HG03039 (cell line): Measurements from ENCODE around the gene MUC5B.
"Not testable (repeated sequence)": the region's sequence is repeated elsewhere in the genome, so short reads cannot be mapped to it uniquely, and the experiment has no call there.

Experiments
- ATAC-seq: cut with Tn5 transposase; IDR thresholded peaks from one replicate; pipeline ENCODE4 v1.9.1; 2021; ENCODE audit warnings: mild to moderate bottlenecking, moderate library complexity; ENCODE audit not compliant: unreplicated experiment

Gene MUC5B

GRCh38 chr11:1222491-1223345 lies at the start of gene MUC5B:
MUC5B (plus strand) TSS chr11:1223066; CDS start chr11:1223124, 58 bp downstream.
- no peak for ATAC-seq

- ATAC-seq, result not testable (repeated sequence)
Observed at GRCh38 chr11:1173396-1173795, 49.5 kb upstream of the MUC5B start.

- no peak for ATAC-seq
Observed at GRCh38 chr11:1174441-1175370, 48.2 kb upstream of the MUC5B start.

- ATAC-seq, result no peak
Observed at GRCh38 chr11:1175461-1176223, 47.2 kb upstream of the MUC5B start.

- no peak for ATAC-seq
Observed at GRCh38 chr11:1176224-1177019, 46.4 kb upstream of the MUC5B start.

GRCh38 chr11:1177020-1177770 lies 45.7 kb upstream of the MUC5B start:
- ATAC-seq, result no peak

GRCh38 chr11:1177771-1178090 lies 45.1 kb upstream of the MUC5B start:
- no peak for ATAC-seq

GRCh38 chr11:1178201-1178885 lies 44.5 kb upstream of the MUC5B start:
- ATAC-seq, result no peak

GRCh38 chr11:1178906-1179305 lies 44.0 kb upstream of the MUC5B start:
- ATAC-seq, result no peak

- no peak for ATAC-seq
Observed at GRCh38 chr11:1179641-1180040, 43.2 kb upstream of the MUC5B start.

GRCh38 chr11:1180171-1180570 lies 42.7 kb upstream of the MUC5B start:
- ATAC-seq, result no peak

GRCh38 chr11:1180947-1181391 lies 41.9 kb upstream of the MUC5B start:
- ATAC-seq, result no peak

- no peak for ATAC-seq
Observed at GRCh38 chr11:1181420-1181819, 41.4 kb upstream of the MUC5B start.

GRCh38 chr11:1181853-1182535 lies 40.9 kb upstream of the MUC5B start:
- no peak for ATAC-seq

- ATAC-seq, result not testable (repeated sequence)
Observed at GRCh38 chr11:1184139-1184538, 38.7 kb upstream of the MUC5B start.

- ATAC-seq, result not testable (repeated sequence)
Observed at GRCh38 chr11:1188451-1189130, 34.3 kb upstream of the MUC5B start.

GRCh38 chr11:1189816-1190215 lies 33.0 kb upstream of the MUC5B start:
- ATAC-seq, result not testable (repeated sequence)
